GM12801 (cell line): Measurements from ENCODE around the gene RPUSD1.

Source experiments
- CTCF ChIP-seq: IDR thresholded peaks from one replicate; pipeline ENCODE4 v1.5.1; 2011; ENCODE audit warnings: control low read depth; ENCODE audit not compliant: insufficient read length; ENCODE audit errors: extremely low read depth

Gene RPUSD1

DNA sequence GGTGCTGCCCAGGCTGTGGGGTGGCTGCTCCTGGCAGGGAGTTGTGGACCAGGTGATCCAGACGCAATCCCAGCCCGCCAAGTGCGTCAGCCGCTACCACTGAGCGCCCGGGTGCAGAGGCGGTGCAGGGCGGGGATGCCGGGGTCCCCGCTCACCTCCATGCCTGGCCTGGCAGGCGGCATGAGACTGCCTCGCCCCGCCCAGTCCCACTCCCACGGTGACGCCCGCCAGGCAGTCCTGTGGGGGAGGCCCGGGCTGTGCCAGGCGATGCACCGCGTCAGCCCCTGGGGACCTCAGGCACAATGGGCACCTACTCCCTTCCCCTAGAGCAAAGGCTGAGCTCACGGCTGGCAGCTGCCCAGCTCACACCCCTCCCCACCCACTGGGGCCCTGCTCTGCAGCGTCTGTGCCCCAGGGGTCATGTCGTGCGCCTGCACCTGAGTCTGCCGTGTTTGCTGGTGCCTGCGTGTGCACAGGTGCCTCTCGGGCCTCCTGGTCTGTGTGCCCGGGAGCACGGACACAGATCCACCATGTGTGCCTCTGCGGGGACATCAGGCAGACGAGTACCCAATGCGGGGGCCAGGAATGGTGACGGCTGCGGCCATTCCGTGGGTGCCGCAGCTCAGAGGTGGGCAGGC is 5.3 kb downstream of the RPUSD1 start:
- no peak for TF ChIP-seq CTCF

- no peak for TF ChIP-seq CTCF
Observed at GRCh38 chr16:782258-782657, 5.9 kb downstream of the RPUSD1 start.

- TF ChIP-seq CTCF = no peak
Observed at GRCh38 chr16:781346-782010, 6.7 kb downstream of the RPUSD1 start.

DNA sequence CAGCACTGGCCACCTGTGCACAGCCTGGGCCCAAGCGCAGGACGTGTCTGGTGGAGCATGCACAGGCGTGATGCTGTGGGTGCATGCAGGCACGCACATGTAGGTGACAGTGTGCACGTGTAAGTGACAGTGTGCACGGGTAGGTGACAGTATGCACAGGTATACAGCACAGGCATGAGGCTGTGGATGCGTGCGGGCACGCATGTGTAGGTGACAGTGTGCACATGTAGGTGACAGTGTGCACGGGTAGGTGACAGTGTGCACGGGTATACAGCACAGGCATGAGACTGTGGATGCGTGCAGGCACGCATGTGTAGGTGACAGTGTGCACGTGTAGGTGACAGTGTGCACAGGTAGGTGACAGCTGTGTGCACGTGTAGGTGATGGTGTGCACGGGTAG is 7.9 kb downstream of the RPUSD1 start:
- TF ChIP-seq CTCF = no peak

GRCh38 chr16:779561-779960 is 8.6 kb downstream of the RPUSD1 start:
- no peak for TF ChIP-seq CTCF

- no peak for TF ChIP-seq CTCF
Observed at GRCh38 chr16:778909-779527, 9.2 kb downstream of the RPUSD1 start.

DNA sequence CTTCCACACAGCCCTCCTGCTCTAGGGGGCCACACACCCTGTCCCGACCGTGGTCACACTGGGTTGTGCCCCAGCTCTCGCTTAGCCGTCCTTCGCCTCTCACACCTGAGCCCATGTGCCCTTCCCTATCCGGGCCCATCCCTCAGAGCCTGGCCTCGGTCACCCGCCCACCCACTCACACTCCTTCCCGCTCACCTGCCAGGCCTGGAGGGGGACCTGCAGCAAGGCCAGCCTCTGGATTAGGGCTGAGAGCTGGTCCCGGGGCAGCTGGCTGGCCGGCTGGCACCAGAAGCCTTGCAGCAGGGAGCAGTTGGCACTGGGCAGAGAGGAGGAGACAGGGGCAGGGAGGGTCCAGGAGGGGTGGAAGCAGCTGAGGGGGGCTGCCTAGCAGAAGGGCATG is 9.7 kb downstream of the RPUSD1 start:
- no peak for TF ChIP-seq CTCF
